ENCODE measurements around the gene EFEMP1.

EFEMP1 gene

GRCh38 chr2:55932843-55933242 lies 9.3 kb upstream of the EFEMP1 start:
- no peak for DNase-seq (ENCODE audit: low read depth)

- DNase-seq (ENCODE audit: low read depth) = no peak
Observed at GRCh38 chr2:55931281-55931680, 7.7 kb upstream of the EFEMP1 start.

- DNase-seq (ENCODE audit: low read depth) = no peak
Observed at GRCh38 chr2:55929476-55929875, 5.9 kb upstream of the EFEMP1 start.

- no peak for DNase-seq (ENCODE audit: low read depth)
Observed at GRCh38 chr2:55926974-55927373, 3.4 kb upstream of the EFEMP1 start.

- no peak for DNase-seq (ENCODE audit: low read depth)
Observed at GRCh38 chr2:55926246-55926645, 2.7 kb upstream of the EFEMP1 start.

GRCh38 chr2:55923982-55924321 lies 370 bp upstream of the EFEMP1 start:
- no peak for DNase-seq (ENCODE audit: low read depth)

GRCh38 chr2:55922291-55922907 lies 1.2 kb downstream of the EFEMP1 start:
- DNase-seq (ENCODE audit: low read depth) = no peak

GRCh38 chr2:55919574-55919973 lies 4.0 kb downstream of the EFEMP1 start:
- DNase-seq (ENCODE audit: low read depth) = no peak

GRCh38 chr2:55918856-55919255 lies 4.7 kb downstream of the EFEMP1 start:
- no peak for DNase-seq (ENCODE audit: low read depth)

- no peak for DNase-seq (ENCODE audit: low read depth)
Observed at GRCh38 chr2:55917713-55918390, 5.7 kb downstream of the EFEMP1 start.

- DNase-seq (ENCODE audit: low read depth) = no peak
Observed at GRCh38 chr2:55917117-55917516, 6.5 kb downstream of the EFEMP1 start.

GRCh38 chr2:55916473-55917049 lies 7.0 kb downstream of the EFEMP1 start:
- no peak for DNase-seq (ENCODE audit: low read depth)

- DNase-seq (ENCODE audit: low read depth) = no peak
Observed at GRCh38 chr2:55914786-55915185, 8.8 kb downstream of the EFEMP1 start.

- no peak for DNase-seq (ENCODE audit: low read depth)
Observed at GRCh38 chr2:55912926-55913325, 10.7 kb downstream of the EFEMP1 start.

GRCh38 chr2:55910077-55910476 lies 13.5 kb downstream of the EFEMP1 start:
- DNase-seq (ENCODE audit: low read depth) = no peak

GRCh38 chr2:55907686-55908085 lies 15.9 kb downstream of the EFEMP1 start:
- DNase-seq (ENCODE audit: low read depth) = no peak

GRCh38 chr2:55906993-55907392 lies 16.6 kb downstream of the EFEMP1 start:
- no peak for DNase-seq (ENCODE audit: low read depth)

GRCh38 chr2:55903727-55904126 lies 19.9 kb downstream of the EFEMP1 start:
- DNase-seq (ENCODE audit: low read depth) = no peak

- no peak for DNase-seq (ENCODE audit: low read depth)
Observed at GRCh38 chr2:55902971-55903370, 20.6 kb downstream of the EFEMP1 start.

- no peak for DNase-seq (ENCODE audit: low read depth)
Observed at GRCh38 chr2:55902429-55902828, 21.2 kb downstream of the EFEMP1 start.

- DNase-seq (ENCODE audit: low read depth) = no peak
Observed at GRCh38 chr2:55901941-55902340, 21.6 kb downstream of the EFEMP1 start.

- DNase-seq (ENCODE audit: low read depth) = no peak
Observed at GRCh38 chr2:55901322-55901721, 22.3 kb downstream of the EFEMP1 start.

GRCh38 chr2:55899881-55900280 lies 23.7 kb downstream of the EFEMP1 start:
- DNase-seq (ENCODE audit: low read depth) = no peak
